HEK293 (cell line): ENCODE data around the gene UQCC3.

Experiments used
- GLI2 ChIP-seq: fragments of 450-650 bp; formaldehyde crosslinking; IDR thresholded peaks from 2 replicates; pipeline ENCODE4; 2017; ENCODE audit warnings: missing biosample characterization, missing genetic modification characterization, low read depth, borderline replicate concordance
- HOXA7 ChIP-seq: sonication (generic); formaldehyde crosslinking; IDR thresholded peaks from 2 replicates; pipeline ENCODE4 v1.8.1; 2022; ENCODE audit warnings: missing genetic modification reagents, borderline replicate concordance
- KLF10 ChIP-seq: fragments of 450-650 bp; IDR thresholded peaks from 2 replicates; pipeline ENCODE4 v1.5.1; 2018; ENCODE audit warnings: missing biosample characterization, mild to moderate bottlenecking, missing genetic modification characterization
- SETDB1 ChIP-seq: IDR thresholded peaks from one replicate; pipeline ENCODE4 v1.6.1; 2017; ENCODE audit warnings: mild to moderate bottlenecking, low read length, moderate library complexity, mixed read lengths; ENCODE audit not compliant: insufficient read length
- TRIM28 ChIP-seq: IDR thresholded peaks from 2 replicates; pipeline ENCODE4 v1.6.1; 2011; ENCODE audit warnings: low read length, control low read depth, borderline replicate concordance
- YY1 ChIP-seq: fragments of 450-650 bp; formaldehyde crosslinking; IDR thresholded peaks from 2 replicates; pipeline ENCODE4 v1.5.1; 2018; ENCODE audit warnings: missing biosample characterization, missing genetic modification characterization
- ZBTB8A ChIP-seq: fragments of 450-650 bp; formaldehyde crosslinking; IDR thresholded peaks from 2 replicates; pipeline ENCODE4 v1.5.1; 2016; ENCODE audit warnings: missing biosample characterization, missing genetic modification characterization
- ZNF10 ChIP-seq: fragments of 450-650 bp; formaldehyde crosslinking; IDR thresholded peaks from 2 replicates; pipeline ENCODE4 v1.5.1; 2017; ENCODE audit warnings: missing biosample characterization, missing genetic modification characterization
- ZNF629 ChIP-seq: fragments of 450-650 bp; formaldehyde crosslinking; IDR thresholded peaks from 2 replicates; pipeline ENCODE4 v1.5.1; 2017; ENCODE audit warnings: missing biosample characterization, missing genetic modification characterization
- ZNF791 ChIP-seq: fragments of 450-650 bp; formaldehyde crosslinking; IDR thresholded peaks from 2 replicates; pipeline ENCODE4 v1.5.1; 2016; ENCODE audit warnings: missing biosample characterization, missing genetic modification characterization
- ZNF792 ChIP-seq: fragments of 450-650 bp; formaldehyde crosslinking; IDR thresholded peaks from 2 replicates; pipeline ENCODE4 v1.5.1; 2016; ENCODE audit warnings: missing biosample characterization, missing genetic modification characterization
- TF ChIP-seq, protein P1 (sequence below): fragments of 450-650 bp; formaldehyde crosslinking; optimal IDR thresholded peaks from 2 replicates; pipeline ENCODE3; 2016; ENCODE audit warnings: missing biosample characterization, mild to moderate bottlenecking, missing genetic modification characterization
- TF ChIP-seq, protein P2 (sequence below): fragments of 450-650 bp; formaldehyde crosslinking; IDR thresholded peaks from 2 replicates; pipeline ENCODE4 v1.5.1; 2016; ENCODE audit warnings: missing biosample characterization, missing genetic modification characterization
- TF ChIP-seq, protein P3 (sequence below): fragments of 450-650 bp; formaldehyde crosslinking; IDR thresholded peaks from 2 replicates; pipeline ENCODE4 v1.5.1; 2016; ENCODE audit warnings: missing biosample characterization, missing genetic modification characterization

DNA sequence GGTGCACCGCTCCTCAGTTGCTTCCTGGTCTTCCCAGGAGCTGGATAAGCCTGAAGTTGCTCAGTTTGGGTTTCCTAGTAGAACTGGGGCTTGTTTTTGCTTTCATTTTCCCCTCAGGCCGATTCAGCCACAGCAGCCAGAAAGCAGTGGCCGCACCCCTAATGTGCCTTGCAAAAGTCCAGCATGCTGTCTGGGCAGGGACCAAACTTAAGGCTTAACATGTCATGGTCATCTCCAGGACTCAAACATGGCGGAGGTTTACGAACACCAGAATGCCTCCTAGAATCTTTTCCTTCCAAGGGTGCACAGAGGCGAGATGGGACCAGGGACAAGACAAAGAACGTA is 38.5 kb downstream of the UQCC3 start:
- TF ChIP-seq, protein P1, sequence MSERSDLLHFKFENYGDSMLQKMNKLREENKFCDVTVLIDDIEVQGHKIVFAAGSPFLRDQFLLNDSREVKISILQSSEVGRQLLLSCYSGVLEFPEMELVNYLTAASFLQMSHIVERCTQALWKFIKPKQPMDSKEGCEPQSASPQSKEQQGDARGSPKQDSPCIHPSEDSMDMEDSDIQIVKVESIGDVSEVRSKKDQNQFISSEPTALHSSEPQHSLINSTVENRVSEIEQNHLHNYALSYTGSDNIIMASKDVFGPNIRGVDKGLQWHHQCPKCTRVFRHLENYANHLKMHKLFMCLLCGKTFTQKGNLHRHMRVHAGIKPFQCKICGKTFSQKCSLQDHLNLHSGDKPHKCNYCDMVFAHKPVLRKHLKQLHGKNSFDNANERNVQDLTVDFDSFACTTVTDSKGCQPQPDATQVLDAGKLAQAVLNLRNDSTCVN (tag by site-specific recombination), result no peak
- TF ChIP-seq, protein P2, sequence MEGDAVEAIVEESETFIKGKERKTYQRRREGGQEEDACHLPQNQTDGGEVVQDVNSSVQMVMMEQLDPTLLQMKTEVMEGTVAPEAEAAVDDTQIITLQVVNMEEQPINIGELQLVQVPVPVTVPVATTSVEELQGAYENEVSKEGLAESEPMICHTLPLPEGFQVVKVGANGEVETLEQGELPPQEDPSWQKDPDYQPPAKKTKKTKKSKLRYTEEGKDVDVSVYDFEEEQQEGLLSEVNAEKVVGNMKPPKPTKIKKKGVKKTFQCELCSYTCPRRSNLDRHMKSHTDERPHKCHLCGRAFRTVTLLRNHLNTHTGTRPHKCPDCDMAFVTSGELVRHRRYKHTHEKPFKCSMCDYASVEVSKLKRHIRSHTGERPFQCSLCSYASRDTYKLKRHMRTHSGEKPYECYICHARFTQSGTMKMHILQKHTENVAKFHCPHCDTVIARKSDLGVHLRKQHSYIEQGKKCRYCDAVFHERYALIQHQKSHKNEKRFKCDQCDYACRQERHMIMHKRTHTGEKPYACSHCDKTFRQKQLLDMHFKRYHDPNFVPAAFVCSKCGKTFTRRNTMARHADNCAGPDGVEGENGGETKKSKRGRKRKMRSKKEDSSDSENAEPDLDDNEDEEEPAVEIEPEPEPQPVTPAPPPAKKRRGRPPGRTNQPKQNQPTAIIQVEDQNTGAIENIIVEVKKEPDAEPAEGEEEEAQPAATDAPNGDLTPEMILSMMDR (tag by site-specific recombination), result no peak
- TF ChIP-seq HOXA7, result no peak
- no peak for TF ChIP-seq ZNF629 (tag by site-specific recombination)
- no peak for TF ChIP-seq ZNF792
- TF ChIP-seq YY1 (tag by site-specific recombination), result no peak
- TF ChIP-seq KLF10 (tag by site-specific recombination), result no peak
- TF ChIP-seq ZBTB8A (tag by site-specific recombination), result no peak
- no peak for TF ChIP-seq TRIM28
- no peak for TF ChIP-seq ZNF791
- TF ChIP-seq SETDB1, result no peak
- no peak for TF ChIP-seq GLI2
- TF ChIP-seq ZNF10 (tag by site-specific recombination), result no peak
- TF ChIP-seq, protein P3, sequence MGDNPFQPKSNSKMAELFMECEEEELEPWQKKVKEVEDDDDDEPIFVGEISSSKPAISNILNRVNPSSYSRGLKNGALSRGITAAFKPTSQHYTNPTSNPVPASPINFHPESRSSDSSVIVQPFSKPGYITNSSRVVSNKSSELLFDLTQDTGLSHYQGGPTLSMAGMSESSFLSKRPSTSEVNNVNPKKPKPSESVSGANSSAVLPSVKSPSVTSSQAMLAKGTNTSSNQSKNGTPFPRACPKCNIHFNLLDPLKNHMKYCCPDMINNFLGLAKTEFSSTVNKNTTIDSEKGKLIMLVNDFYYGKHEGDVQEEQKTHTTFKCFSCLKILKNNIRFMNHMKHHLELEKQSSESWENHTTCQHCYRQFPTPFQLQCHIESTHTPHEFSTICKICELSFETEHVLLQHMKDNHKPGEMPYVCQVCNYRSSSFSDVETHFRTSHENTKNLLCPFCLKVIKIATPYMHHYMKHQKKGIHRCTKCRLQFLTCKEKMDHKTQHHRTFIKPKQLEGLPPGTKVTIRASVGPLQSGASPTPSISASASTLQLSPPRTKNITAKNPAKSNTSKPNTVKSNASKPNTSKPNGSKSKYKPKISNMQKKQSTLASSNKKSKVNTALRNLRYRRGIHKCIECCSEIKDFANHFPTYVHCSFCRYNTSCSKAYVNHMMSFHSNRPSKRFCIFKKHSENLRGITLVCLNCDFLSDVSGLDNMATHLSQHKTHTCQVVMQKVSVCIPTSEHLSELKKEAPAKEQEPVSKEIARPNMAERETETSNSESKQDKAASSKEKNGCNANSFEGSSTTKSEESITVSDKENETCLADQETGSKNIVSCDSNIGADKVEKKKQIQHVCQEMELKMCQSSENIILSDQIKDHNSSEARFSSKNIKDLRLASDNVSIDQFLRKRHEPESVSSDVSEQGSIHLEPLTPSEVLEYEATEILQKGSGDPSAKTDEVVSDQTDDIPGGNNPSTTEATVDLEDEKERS (tag by site-specific recombination), result no peak
